ENCODE results near the gene HELLS. TPM values are rescaled to one million over a fixed set of nuclear protein-coding genes. Genes with fewer than 3 reads are reported as not detected.

The HELLS gene
- total and polyA plus RNA-seq, 10 of the 15 experiments (the other 5 are each of a cell fraction or from before 2014, with no cell fraction given) = 33.9 to 159 (median 123) TPM

DNA sequence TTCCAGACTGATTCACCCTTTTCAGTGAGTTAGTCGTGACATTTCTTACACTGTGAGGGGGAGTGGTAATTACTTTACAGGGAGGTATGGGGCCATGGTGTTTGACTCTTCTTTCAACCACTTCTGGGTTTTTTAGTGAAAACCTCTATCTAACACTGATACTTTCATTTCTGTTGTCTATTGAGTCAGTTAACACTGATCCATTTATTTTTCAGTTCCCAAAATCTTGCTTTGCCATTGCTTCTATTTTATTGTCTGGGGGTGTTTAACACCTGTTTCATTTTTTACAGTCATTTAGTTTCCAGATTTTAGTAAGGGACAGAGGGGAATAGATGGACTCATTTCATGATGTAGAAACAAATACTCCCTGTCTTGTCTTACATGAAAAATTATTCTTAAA lies 61.5 kb downstream of the HELLS start (continued):
- TF ChIP-seq, protein P1, sequence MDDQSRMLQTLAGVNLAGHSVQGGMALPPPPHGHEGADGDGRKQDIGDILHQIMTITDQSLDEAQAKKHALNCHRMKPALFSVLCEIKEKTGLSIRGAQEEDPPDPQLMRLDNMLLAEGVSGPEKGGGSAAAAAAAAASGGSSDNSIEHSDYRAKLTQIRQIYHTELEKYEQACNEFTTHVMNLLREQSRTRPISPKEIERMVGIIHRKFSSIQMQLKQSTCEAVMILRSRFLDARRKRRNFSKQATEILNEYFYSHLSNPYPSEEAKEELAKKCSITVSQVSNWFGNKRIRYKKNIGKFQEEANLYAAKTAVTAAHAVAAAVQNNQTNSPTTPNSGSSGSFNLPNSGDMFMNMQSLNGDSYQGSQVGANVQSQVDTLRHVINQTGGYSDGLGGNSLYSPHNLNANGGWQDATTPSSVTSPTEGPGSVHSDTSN (IDR thresholded peaks at IDR 0.05; ENCODE audit: insufficient replicate concordance, low read depth, low read length) = no peak
- peak; percentile 53 for TF ChIP-seq NR2F1 (conservative IDR thresholded peaks at IDR 0.05)
- TF ChIP-seq RUNX3 (IDR thresholded peaks at IDR 0.05; ENCODE audit: low read length) = peak; percentile 79
- no peak for TF ChIP-seq SRF (IDR thresholded peaks at IDR 0.05; ENCODE audit: low read depth in 2 of 2, low read length in 2 of 2)
- TF ChIP-seq BRCA1 (IDR thresholded peaks at IDR 0.05; ENCODE audit: low read depth, low read length) = no peak
- peak in 1 of 2 experiments; percentile 76; a peak in 1 of 4 replicates for TF ChIP-seq CEBPB (IDR thresholded peaks at IDR 0.05; ENCODE audit: borderline replicate concordance in 1 of 2, low read depth in 2 of 2, low read length in 2 of 2)
- peak; percentile 35 for TF ChIP-seq CUX1 (IDR thresholded peaks at IDR 0.05; ENCODE audit: insufficient replicate concordance, low read depth, low read length)
- no peak for TF ChIP-seq NFYB (IDR thresholded peaks at IDR 0.05; ENCODE audit: insufficient read depth, low read depth, low read length)
- TF ChIP-seq ATF3 (IDR thresholded peaks at IDR 0.05; ENCODE audit: borderline replicate concordance, extremely low read depth, low read depth, low read length) = no peak
- no peak for TF ChIP-seq IRF3 (IDR thresholded peaks at IDR 0.05)
- TF ChIP-seq NKRF (conservative IDR thresholded peaks at IDR 0.05) = no peak
- TF ChIP-seq HSF1 (IDR thresholded peaks at IDR 0.05; ENCODE audit: low read depth, low read length) = no peak
- peak; percentile 62 for TF ChIP-seq PML (IDR thresholded peaks at IDR 0.05; ENCODE audit: low read length)
- no peak for TF ChIP-seq RAD51 (IDR thresholded peaks at IDR 0.05)
- no peak for TF ChIP-seq NBN (IDR thresholded peaks at IDR 0.05)
- TF ChIP-seq ZNF384 (IDR thresholded peaks at IDR 0.05; ENCODE audit: borderline replicate concordance, low read depth, low read length) = no peak
- no peak for TF ChIP-seq MYB (IDR thresholded peaks at IDR 0.05; ENCODE audit: borderline replicate concordance, low read depth, low read length)

Measured in GM12878 (cell line).